HG03064 (cell line): ENCODE measurements around the gene SALL3.
"Not testable (repeated sequence)": the region's sequence is repeated elsewhere in the genome, so short reads cannot be mapped to it uniquely, and the experiment has no call there.

Source experiments
- ATAC-seq: cut with Tn5 transposase; IDR thresholded peaks from one replicate; pipeline ENCODE4 v1.9.1; 2021; ENCODE audit warnings: low read depth; ENCODE audit not compliant: unreplicated experiment

Gene SALL3

GRCh38 chr18:78964727-78965126 lies 14.9 kb upstream of the SALL3 start:
- not testable (repeated sequence) for ATAC-seq

GRCh38 chr18:78965260-78965659 lies 14.4 kb upstream of the SALL3 start:
- ATAC-seq = no peak

DNA sequence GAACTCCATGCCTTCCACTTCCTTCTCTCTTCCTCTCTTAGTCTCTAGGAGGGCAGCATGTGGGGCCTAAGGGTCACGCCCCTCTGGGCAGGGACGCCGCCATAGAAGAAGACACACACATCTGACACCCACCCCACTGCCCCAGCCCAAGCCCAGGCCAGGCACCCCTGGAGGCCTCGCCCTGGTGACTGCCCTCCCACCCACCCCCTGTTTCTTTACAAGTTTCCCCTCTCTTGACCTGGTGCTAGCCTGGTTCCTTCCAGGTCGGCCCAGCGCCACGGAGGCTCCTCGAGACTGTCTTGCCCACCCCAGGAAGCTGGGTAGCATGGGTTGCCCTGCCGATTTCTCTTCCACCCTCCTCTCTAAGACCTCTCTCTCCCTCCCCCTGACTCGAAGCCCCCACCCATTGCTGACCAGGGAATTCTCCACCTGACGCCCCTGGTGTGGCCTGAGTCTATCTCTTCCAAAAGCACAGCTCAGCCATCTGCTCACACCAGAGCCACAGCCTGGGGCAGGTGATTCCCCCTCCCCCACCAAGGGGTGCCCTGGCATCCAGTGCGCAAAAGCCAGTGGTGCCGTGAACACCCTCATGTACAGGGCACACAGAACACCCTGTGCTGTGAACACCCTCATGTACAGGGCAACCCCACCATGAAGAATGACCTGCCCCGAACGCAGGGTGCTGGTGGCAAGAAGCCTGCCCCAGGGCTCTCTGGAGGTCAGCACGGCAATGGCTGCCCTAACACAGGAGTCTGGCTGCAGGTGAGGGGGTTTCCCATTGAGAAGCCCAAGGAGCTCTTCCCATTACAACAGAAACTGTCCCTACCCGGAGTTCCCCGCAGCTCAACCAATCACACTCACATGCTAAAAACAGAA lies 13.5 kb upstream of the SALL3 start:
- no peak for ATAC-seq

- ATAC-seq = no peak
These were observed 12.9 kb upstream of the SALL3 start for GRCh38 chr18:78966793-78967106.

DNA sequence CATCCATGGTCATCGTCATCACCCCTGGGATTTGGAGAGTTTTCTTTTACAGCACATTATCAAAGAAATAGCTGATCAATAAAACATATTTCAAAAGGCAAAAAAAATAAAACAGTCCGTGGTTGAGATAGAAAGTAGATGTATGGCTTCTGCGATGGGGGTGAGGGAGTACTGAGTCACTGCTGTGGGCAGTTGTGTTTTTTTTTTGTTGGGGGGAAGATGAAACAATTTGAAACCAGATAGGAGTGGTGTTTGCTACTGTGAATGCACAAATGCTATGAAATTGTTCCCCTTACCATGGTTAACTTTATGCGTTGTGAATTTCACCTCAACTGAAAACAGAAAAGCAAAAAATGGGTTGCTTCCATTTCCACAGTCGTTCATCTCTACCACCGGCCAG lies 11.9 kb upstream of the SALL3 start:
- ATAC-seq = no peak

- no peak for ATAC-seq
These were observed 9.9 kb upstream of the SALL3 start for GRCh38 chr18:78969574-78970315.

DNA sequence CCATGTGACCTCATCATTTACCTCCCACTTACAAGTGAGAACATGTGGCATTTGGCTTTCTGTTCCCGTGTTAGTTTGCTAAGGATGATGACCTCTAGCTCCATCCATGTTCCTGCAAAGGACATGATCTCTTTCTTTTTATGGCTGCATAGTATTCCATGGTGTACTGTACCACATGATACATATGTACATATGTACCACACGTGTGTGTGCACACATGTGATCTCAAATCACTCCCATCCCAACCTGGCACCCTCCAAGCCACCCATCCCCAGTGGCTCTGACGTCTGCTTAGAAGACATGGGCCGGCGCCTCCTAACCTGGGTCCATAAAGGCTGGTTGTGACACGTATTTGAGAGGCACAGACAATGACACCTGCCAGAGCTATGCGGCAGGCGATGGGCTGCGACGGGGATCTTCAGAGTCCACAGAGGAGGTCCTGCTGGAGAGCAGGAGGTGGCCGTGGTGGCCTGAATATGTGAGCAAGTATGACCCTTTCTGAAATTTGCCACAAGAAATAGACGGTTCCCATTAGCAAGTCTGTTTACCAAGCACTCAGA lies 8.8 kb upstream of the SALL3 start:
- no peak for ATAC-seq

GRCh38 chr18:78971511-78972245 lies 7.9 kb upstream of the SALL3 start:
- ATAC-seq = no peak

- no peak for ATAC-seq
These were observed 7.2 kb upstream of the SALL3 start for GRCh38 chr18:78972385-78972918.

- ATAC-seq = no peak
These were observed 6.7 kb upstream of the SALL3 start for GRCh38 chr18:78972930-78973331.

GRCh38 chr18:78973357-78974083 lies 6.1 kb upstream of the SALL3 start:
- ATAC-seq = no peak

- ATAC-seq = no peak
These were observed 5.4 kb upstream of the SALL3 start for GRCh38 chr18:78974115-78974761.

- ATAC-seq = no peak
These were observed 4.3 kb upstream of the SALL3 start for GRCh38 chr18:78975292-78975691.

DNA sequence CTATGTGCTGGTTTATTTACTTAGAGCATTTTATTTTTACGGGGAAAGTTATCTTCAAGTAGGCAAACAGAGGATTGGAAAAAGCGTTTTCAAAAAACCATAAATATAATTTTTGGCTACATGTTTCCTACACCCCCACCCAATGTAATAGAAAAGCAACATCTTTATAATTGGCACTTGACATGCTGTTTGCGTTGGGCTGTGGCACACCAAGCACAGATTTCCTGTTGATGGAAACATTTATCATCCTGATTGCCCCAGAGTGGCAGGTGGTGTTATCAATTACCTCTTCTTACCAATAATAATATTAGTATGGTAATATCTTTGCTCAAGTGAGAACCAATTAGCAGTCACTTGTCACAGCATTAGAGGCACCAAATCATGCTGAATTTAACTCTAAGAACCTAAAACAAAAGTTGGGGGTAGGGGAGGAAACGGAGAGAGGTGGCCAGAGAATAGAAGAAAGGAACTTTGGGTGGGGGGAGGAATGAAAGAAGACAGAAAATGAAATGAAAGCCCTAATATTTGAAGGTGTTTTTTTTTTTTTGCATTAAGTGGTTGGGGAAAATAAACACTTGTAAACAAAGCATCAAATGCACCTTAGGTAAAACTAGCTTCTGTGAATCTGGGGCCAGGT lies 3.8 kb upstream of the SALL3 start:
- no peak for ATAC-seq

DNA sequence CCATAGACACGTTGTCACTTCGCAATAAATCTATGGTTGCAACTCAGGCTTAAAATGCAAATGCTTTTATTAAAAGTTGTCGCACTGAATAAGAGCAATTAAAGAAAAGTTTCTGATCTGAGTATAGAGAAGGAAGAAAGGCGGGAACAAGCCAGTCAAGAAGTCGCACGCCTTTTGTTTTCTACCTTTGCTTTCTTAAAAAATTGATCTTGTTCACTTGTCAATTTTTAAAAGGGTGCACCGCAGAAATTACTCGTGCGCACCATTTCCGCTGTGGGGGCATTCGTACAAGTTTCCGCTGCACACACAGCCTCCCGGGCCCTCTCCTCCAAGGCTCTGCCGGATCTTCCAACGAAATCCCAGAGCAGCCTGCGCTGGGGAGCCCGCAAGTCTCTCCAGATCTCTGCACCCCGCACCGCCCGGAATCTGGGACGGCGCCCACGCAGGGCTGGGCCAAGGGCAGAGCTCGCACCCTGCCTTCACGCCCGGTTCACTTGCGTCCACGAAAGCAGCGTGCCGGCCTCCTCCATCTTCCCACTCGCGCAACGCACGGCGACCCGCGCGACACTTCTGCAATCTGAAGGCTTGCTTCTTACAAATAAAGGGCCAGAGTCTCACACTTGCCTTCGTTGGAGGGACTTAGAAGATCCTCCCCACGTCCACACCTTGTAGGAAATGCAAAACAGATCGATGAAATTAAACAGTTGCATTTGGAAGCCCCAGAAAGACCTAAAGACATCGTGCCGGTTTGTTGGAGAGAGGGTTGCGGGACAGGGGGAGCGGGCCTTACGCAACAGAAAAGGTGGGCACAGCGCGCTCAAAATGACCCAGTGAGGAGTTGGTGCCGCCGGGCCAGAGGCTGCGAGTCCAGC lies 2.6 kb upstream of the SALL3 start:
- ATAC-seq = no peak

DNA sequence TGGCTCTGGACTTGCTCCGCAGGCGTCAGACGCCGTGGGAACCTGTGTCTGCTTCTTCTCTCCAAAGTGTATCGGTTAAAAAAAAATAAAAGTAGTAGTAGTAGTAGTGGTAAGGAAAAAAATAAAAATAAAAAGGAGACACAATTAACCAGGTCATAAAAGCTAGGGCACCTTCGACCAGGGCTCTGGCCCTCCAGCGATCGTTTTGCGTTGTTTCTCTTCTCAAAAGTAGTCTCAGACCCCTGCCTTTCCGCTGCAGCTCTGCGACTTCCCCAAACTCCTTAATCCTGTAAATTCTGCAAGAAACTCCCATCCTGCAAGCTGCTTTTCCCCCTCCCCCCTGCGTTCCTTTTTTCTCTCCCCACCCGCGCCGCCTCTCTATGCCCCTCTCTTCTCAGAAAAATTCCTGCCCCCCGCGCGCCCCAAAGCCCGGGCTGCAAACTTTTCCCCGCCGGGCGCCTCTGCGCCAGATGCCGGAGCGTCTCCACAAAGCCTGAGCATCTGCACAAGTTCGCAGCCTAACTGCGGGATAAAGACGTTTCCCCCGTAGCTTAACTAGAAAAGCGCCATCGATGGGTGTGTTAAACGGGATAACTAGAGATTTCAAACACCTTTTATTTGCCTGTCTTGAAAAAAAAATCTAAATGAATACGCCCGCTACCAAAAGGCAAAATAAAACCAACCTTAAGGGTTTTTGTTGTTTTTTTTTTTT lies 1.8 kb upstream of the SALL3 start:
- no peak for ATAC-seq

DNA sequence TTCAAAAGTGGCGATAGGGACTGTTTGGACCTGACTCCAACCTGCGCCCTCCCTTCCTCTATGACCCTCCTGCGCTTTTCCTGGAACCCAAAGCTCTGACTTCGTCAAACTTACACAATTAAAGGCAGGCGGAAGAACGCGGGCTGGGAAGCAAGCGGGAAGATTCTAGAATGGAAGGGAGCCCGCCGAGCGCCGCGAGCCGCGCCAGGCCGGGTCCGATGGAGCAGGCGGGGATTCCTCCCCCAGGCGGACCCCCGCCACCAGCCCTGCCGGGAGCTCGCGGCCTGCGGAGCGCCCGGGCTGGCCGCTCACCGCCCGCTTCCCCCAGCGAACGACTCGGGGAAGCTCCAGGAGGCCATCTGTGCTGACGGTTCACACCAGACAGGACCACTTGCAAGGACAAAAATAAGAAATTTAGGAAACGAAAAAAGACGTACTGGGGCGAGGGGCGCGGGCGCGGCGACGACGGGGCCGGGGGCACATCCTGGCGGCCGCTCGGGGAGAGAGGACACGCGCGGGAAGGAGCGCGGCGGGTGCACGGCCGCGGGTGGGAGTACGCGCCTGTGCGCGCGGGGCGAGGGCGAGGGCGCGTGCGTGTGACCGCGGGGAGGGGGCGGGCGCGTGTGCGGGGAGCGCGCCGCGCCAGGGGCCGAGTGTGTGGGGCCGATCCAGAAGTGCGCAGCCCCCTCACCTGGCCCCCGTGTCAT lies 1.1 kb upstream of the SALL3 start:
- no peak for ATAC-seq
